ENCODE results near the gene TCF12.

DNA sequence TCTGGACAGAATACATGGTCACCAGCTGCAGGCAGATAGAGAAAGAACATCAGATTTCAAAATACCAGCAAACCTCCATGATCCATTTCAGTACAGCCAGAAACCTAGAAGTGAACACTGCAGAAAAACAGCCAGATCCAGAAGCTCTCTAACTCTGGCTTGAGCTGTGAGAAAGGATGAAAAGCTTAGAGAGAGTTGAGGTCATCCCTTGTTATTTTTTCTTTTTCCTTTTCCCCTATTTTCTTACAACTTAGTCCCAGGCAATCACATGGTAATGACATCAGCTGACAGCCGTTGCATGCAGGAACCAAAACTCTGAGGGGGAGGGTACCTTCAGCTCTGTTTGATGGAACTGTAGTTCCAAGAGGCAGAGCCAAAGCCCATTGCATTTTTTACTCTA, 113.2 kb downstream of the TCF12 start:
- TF ChIP-seq, protein P1, sequence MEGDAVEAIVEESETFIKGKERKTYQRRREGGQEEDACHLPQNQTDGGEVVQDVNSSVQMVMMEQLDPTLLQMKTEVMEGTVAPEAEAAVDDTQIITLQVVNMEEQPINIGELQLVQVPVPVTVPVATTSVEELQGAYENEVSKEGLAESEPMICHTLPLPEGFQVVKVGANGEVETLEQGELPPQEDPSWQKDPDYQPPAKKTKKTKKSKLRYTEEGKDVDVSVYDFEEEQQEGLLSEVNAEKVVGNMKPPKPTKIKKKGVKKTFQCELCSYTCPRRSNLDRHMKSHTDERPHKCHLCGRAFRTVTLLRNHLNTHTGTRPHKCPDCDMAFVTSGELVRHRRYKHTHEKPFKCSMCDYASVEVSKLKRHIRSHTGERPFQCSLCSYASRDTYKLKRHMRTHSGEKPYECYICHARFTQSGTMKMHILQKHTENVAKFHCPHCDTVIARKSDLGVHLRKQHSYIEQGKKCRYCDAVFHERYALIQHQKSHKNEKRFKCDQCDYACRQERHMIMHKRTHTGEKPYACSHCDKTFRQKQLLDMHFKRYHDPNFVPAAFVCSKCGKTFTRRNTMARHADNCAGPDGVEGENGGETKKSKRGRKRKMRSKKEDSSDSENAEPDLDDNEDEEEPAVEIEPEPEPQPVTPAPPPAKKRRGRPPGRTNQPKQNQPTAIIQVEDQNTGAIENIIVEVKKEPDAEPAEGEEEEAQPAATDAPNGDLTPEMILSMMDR (IDR thresholded peaks at IDR 0.05; ENCODE audit: insufficient read depth, low read depth, low read length): no peak
- TF ChIP-seq EZH2 (IDR thresholded peaks at IDR 0.05; ENCODE audit: insufficient read depth, low read length): no peak
